Endothelial cell of umbilical vein (primary cell): Measurements from ENCODE around the gene TSTD2. TPM values are rescaled to one million over a fixed set of nuclear protein-coding genes. Genes with fewer than 3 reads are reported as not detected.

Experiments used
- BruUV-seq: library from RNA; stranded (reverse); fragments of 400-500 nt; replicated peaks from 2 replicates; lab custom pipeline; 2021; lab: Mats Ljungman, UMichigan
- CTCF ChIA-PET: fragments of 300-600, 350-600 bp; sonication (Branson Sonifier 250); formaldehyde crosslinking; loops from one replicate; lab custom pipeline; 2021; ENCODE audit warnings: antibody characterized with exemption, inconsistent platforms; lab: Charles Lee
- POLR2A ChIA-PET: fragments of 300-600, 350-600 bp; sonication (Branson Sonifier 250); formaldehyde crosslinking; loops from one replicate; lab custom pipeline; 2021; ENCODE audit warnings: antibody characterized with exemption, inconsistent platforms; lab: Charles Lee
- DNase-seq: peaks from one replicate; pipeline ENCODE4 v3.0.0-alpha.2; 2011; ENCODE audit warnings: low read depth, low spot score
- FAIRE-seq: peaks from 2 replicates; lab custom pipeline; 2011; peaks lifted over from hg19 to GRCh38; lab: Jason Lieb, UNC
- H2AFZ ChIP-seq: 2 replicates; pipeline ENCODE4 v1.6.0; 2012; ENCODE audit warnings: low read depth, low read length, control low read depth, inconsistent platforms
- H3K27ac ChIP-seq: 2 replicates; pipeline ENCODE4 v1.5.1; 2011; ENCODE audit warnings: low read depth, mild to moderate bottlenecking, control low read depth, low read length, moderate library complexity; ENCODE audit not compliant: insufficient read depth
- H3K27me3 ChIP-seq, 2 experiments: 2 replicates each; pipeline versions ENCODE4 v1.6.0 to v1.6.1; 2011; ENCODE audit warnings: low read length in 2 of 2, mixed read lengths in 1 of 2; ENCODE audit not compliant: control insufficient read depth in 2 of 2, insufficient read depth in 2 of 2
- H3K36me3 ChIP-seq, 2 experiments: 2 replicates in 1 of 2; 3 replicates in 1 of 2; pipeline ENCODE4 v1.5.1; 2011; ENCODE audit warnings: low read length in 2 of 2, mild to moderate bottlenecking in 1 of 2, moderate library complexity in 1 of 2; ENCODE audit not compliant: control insufficient read depth in 2 of 2, insufficient read depth in 2 of 2; ENCODE audit errors: extremely low read depth in 1 of 2
- H3K4me1 ChIP-seq: 3 replicates; pipeline ENCODE4 v1.5.1; 2011; ENCODE audit warnings: mild to moderate bottlenecking, low read length; ENCODE audit not compliant: control insufficient read depth, insufficient read depth; ENCODE audit errors: extremely low read depth
- H3K4me2 ChIP-seq: 2 replicates; pipeline ENCODE4 v1.6.1; 2011; ENCODE audit warnings: low read length, control low read depth, mixed read lengths; ENCODE audit not compliant: insufficient read depth
- H3K4me3 ChIP-seq, 3 experiments: fragments of 200-600 bp in 1 of 3; sonication (generic), shearing (Covaris generic) in 1 of 3; replicated peaks in 1 of 3; 2 replicates each; pipeline ENCODE4 v1.5.1; 2011 to 2016; ENCODE audit warnings: control low read depth in 3 of 3, low read length in 3 of 3, mild to moderate bottlenecking in 2 of 3, inconsistent platforms in 1 of 3, low read depth in 1 of 3, moderate library complexity in 1 of 3; ENCODE audit not compliant: insufficient read depth in 1 of 3
- H3K79me2 ChIP-seq: 2 replicates; pipeline ENCODE4 v1.6.0; 2012; ENCODE audit warnings: low read length, inconsistent platforms; ENCODE audit not compliant: control insufficient read depth, insufficient read depth
- H3K9ac ChIP-seq: replicated peaks from 2 replicates; pipeline ENCODE3; 2011; ENCODE audit warnings: low read length, control low read depth; ENCODE audit not compliant: insufficient read depth; ENCODE audit errors: extremely low read depth
- H3K9me1 ChIP-seq: replicated peaks from 3 replicates; pipeline ENCODE4 v1.6.0; 2011; ENCODE audit warnings: mild to moderate bottlenecking, low read length; ENCODE audit not compliant: control insufficient read depth, insufficient read depth; ENCODE audit errors: extremely low read depth
- H3K9me3 ChIP-seq: replicated peaks from 2 replicates; pipeline ENCODE4 v1.5.1; 2012; ENCODE audit warnings: low read length, inconsistent platforms; ENCODE audit not compliant: control insufficient read depth, insufficient read depth
- H4K20me1 ChIP-seq: replicated peaks from 2 replicates; pipeline ENCODE3; 2011; ENCODE audit warnings: mild to moderate bottlenecking, low read length; ENCODE audit not compliant: control insufficient read depth, insufficient read depth; ENCODE audit errors: extremely low read depth
- CTCF ChIP-seq, 2 donors: IDR thresholded peaks; 1 replicate in 1 of 2; 2 replicates in 1 of 2; pipeline ENCODE4 v1.5.1; 2011; ENCODE audit warnings: low read length in 2 of 2, mild to moderate bottlenecking in 2 of 2, moderate library complexity in 2 of 2, control low read depth in 1 of 2, inconsistent platforms in 1 of 2, low read depth in 1 of 2; ENCODE audit not compliant: insufficient read depth in 1 of 2; ENCODE audit errors: extremely low read depth in 1 of 2
- EZH2 ChIP-seq: IDR thresholded peaks from 2 replicates; pipeline ENCODE4 v1.6.1; 2012; ENCODE audit warnings: borderline replicate concordance, low read depth, mild to moderate bottlenecking, moderate library complexity, low read length, inconsistent platforms; ENCODE audit not compliant: severe bottlenecking
- FOS ChIP-seq: IDR thresholded peaks from 2 replicates; pipeline ENCODE4 v1.6.1; 2011; ENCODE audit warnings: mild to moderate bottlenecking, low read length, moderate library complexity, borderline replicate concordance; ENCODE audit not compliant: insufficient read depth
- GATA2 ChIP-seq: IDR thresholded peaks from 2 replicates; pipeline ENCODE4 v1.7.0; 2011; ENCODE audit warnings: low read depth, mild to moderate bottlenecking, moderate library complexity, mixed read lengths, low read length; ENCODE audit not compliant: insufficient read length, insufficient read depth
- JUN ChIP-seq: IDR thresholded peaks from 2 replicates; pipeline ENCODE4 v1.6.1; 2011; ENCODE audit warnings: borderline replicate concordance, low read depth; ENCODE audit not compliant: insufficient read length, insufficient read depth
- MAX ChIP-seq: IDR thresholded peaks from 2 replicates; pipeline ENCODE4 v1.6.1; 2011; ENCODE audit not compliant: insufficient read depth, insufficient read length
- MYC ChIP-seq: IDR thresholded peaks from one replicate; pipeline ENCODE4 v1.6.1; 2011; ENCODE audit warnings: mild to moderate bottlenecking, low read depth, low read length
- POLR2A ChIP-seq: IDR thresholded peaks from 2 replicates; pipeline ENCODE4 v1.6.1; 2012; ENCODE audit warnings: low read depth, mild to moderate bottlenecking, control low read depth, low read length
- POLR2AphosphoS5 ChIP-seq: IDR thresholded peaks from 2 replicates; pipeline ENCODE4 v1.6.1; 2012; ENCODE audit warnings: low read depth, mild to moderate bottlenecking, control low read depth, low read length, moderate library complexity; ENCODE audit not compliant: insufficient read depth
- dilution Hi-C: fragments of 300-500 bp; cut with MboI; formaldehyde crosslinking; loops from one replicate; pipeline ENCODE4 v1.15.0; 2019; ENCODE audit warnings: low sequenced_read_pairs; ENCODE audit not compliant: extremely low pct_ligation_motif_present
- intact Hi-C: fragments of 100-400 bp; cut with micrococcal nuclease; formaldehyde crosslinking; loops from one replicate; pipeline ENCODE4 v1.10.0; 2022
- polyA plus RNA-seq, 4 experiments: library from polyadenylated mRNA; depleted of rRNA in 3 of 4; stranded (reverse) in 3 of 4; unstranded in 1 of 4; fragments of >200 nt; gene quantifications; 2 replicates each; pipeline versions ENCODE4 v1.2.1 to v1.2.3, GENCODE V29; 2011 to 2012; ENCODE audit warnings: missing spikeins in 1 of 4
- total RNA-seq: library from RNA; stranded (reverse); gene quantifications from 2 replicates; pipeline ENCODE4 v1.2.3, GENCODE V29; 2021

TSTD2 gene
- total and polyA plus RNA-seq, 2 donors (not counting 3 experiments of a cell fraction or from before 2014, with no cell fraction given) = 13.7 to 15.9 TPM

- peak overlapping the region; percentile 91 for H2AFZ ChIP-seq
- CTCF ChIA-PET = interaction anchor here (1.0 to 3.3 kb wide), 4 partner anchors 16 to 165 kb away, joined by 3 to 26 read pairs (median 8); no protein-coding TSS in a partner anchor
These were observed 807 bp upstream of the TSTD2 start for GRCh38 chr9:97633859-97634490.

More at GRCh38 chr9:97633859-97634490, 807 bp upstream of the TSTD2 start:
- DNase-seq (peak; percentile 36), FAIRE-seq (no peak)
- TSS peak; percentile 50 for BruUV-seq
- TF ChIP-seq POLR2AphosphoS5 (no peak), FOS (no peak), CTCF (IDR thresholded peaks at IDR 0.05; ENCODE audit: extremely low read depth in 1 of 2, insufficient read depth in 1 of 2, low read depth in 1 of 2, low read length in 2 of 2) (no peak), GATA2 (no peak), MAX (no peak), EZH2 (no peak), MYC (no peak), POLR2A (no peak), JUN (no peak)
- Histone ChIP-seq H3K9me1 (no peaks in the 10 kb centered on the region), H3K27ac (peak overlapping the region; percentile 94), H3K79me2 (peaks cover 71% of the 10 kb centered on the region), H3K9ac (peak overlapping the region; percentile 100), H3K9me3 (no peaks in the 10 kb centered on the region), H4K20me1 (peaks cover 9% of the 10 kb centered on the region), H3K27me3 (no peaks in the 10 kb centered on the region), H3K36me3 (no peaks in the 10 kb centered on the region), H3K4me2 (peak overlapping the region; percentile 97), H3K4me1 (peaks cover 28% of the 10 kb centered on the region), H3K4me3 (peak overlapping the region; percentile 83 to 100 (median 99))
- dilution Hi-C loops = no loop called here
- POLR2A ChIA-PET = interaction anchor here (1.2 to 1.6 kb wide), 4 partner anchors 12 to 56 kb away, joined by 3 to 6 read pairs (median 4); no protein-coding TSS in a partner anchor
- intact Hi-C loops = loop anchor here (1.0 to 2.0 kb wide), 2 partner anchors 289 to 348 kb away; partner anchors contain the start of gene TRMO
